Measurements from ENCODE around the gene TMEM256. TPM values are rescaled to one million over a fixed set of nuclear protein-coding genes. Genes with fewer than 3 reads are reported as not detected.
"Not testable (repeated sequence)": the region's sequence is repeated elsewhere in the genome, so short reads cannot be mapped to it uniquely, and the experiment has no call there.

The TMEM256 gene
- total RNA-seq, 2 experiments from 2014 or later, result 47.5 to 56.1 TPM

- Mint-ChIP-seq H3K4me1 (peaks cover 7% of the 10 kb centered on the region), H3K36me3 (peaks cover 2% of the 10 kb centered on the region), H3K27me3 (peaks cover 33% of the 10 kb centered on the region), H3K4me3 (peak overlapping the region; percentile 72), H3K9me3 (ENCODE audit: low read depth) (peaks cover 3% of the 10 kb centered on the region), H3K27ac (peak overlapping the region; percentile 68)
- DNase-seq, result peak; percentile 81
- ATAC-seq, result peak; percentile 99
- CTCF ChIA-PET, result interaction anchor here (0.7 to 2.8 kb wide), 9 partner anchors 10 to 178 kb away, joined by 3 to 10 read pairs (median 4); partner anchors contain the start of genes PLSCR3, SENP3, TMEM256 and TMEM95
Measured at GRCh38 chr17:7383742-7384488, 20.0 kb downstream of the TMEM256 start.

GRCh38 chr17:7383371-7383741 is 20.5 kb downstream of the TMEM256 start:
- Mint-ChIP-seq H3K4me1 (peaks cover 7% of the 10 kb centered on the region), H3K36me3 (peaks cover 2% of the 10 kb centered on the region), H3K4me3 (no peak overlapping the region), H3K27ac (no peak overlapping the region), H3K27me3 (peaks cover 33% of the 10 kb centered on the region), H3K9me3 (ENCODE audit: low read depth) (peaks cover 3% of the 10 kb centered on the region)
- CTCF ChIA-PET, result interaction anchor here (0.7 to 2.8 kb wide), 6 partner anchors 10 to 178 kb away, joined by 3 to 10 read pairs (median 5); partner anchors contain the start of genes PLSCR3, SENP3, TMEM256 and TMEM95
- no peak for ATAC-seq
- no peak for DNase-seq

- ATAC-seq (no peak), DNase-seq (no peak)
- Mint-ChIP-seq H3K27me3 (peaks cover 33% of the 10 kb centered on the region), H3K9me3 (ENCODE audit: low read depth) (peaks cover 3% of the 10 kb centered on the region), H3K27ac (no peak overlapping the region), H3K36me3 (peaks cover 2% of the 10 kb centered on the region), H3K4me3 (no peak overlapping the region), H3K4me1 (peaks cover 7% of the 10 kb centered on the region)
- CTCF ChIA-PET, result interaction anchor here (1.0 to 2.8 kb wide), 3 partner anchors 28 to 90 kb away, joined by 3 to 10 read pairs (median 6); partner anchors contain the start of gene TMEM95
Measured at GRCh38 chr17:7382901-7383300, 21.0 kb downstream of the TMEM256 start.

GRCh38 chr17:7380855-7381683 is 22.8 kb downstream of the TMEM256 start, which contains the start of gene TNK1:
Gene TNK1 (plus strand): TSS chr17:7381089. CDS start chr17:7382927, 1,838 bp downstream.
- H3K4me1 Mint-ChIP-seq, result peaks cover 7% of the 10 kb centered on the region
- DNase-seq, result no peak
- H3K4me3 Mint-ChIP-seq, result no peak within 1 kb of the TSS
- peaks cover 3% of the 10 kb centered on the region for H3K9me3 Mint-ChIP-seq (ENCODE audit: low read depth)
- peaks cover 41% of the 10 kb centered on the region for H3K27me3 Mint-ChIP-seq
- H3K27ac Mint-ChIP-seq, result no peak within 1 kb of the TSS
- CTCF ChIA-PET, result interaction anchor here (2.8 kb wide), 1 partner anchor 26 kb away, joined by 10 read pairs; the partner anchor contains the start of gene TMEM95
- peaks cover 2% of the 10 kb centered on the region for H3K36me3 Mint-ChIP-seq
- ATAC-seq, result no peak

GRCh38 chr17:7380321-7380720 is 23.6 kb downstream of the TMEM256 start:
- Mint-ChIP-seq H3K9me3 (ENCODE audit: low read depth) (peaks cover 3% of the 10 kb centered on the region), H3K4me1 (peaks cover 7% of the 10 kb centered on the region), H3K36me3 (peaks cover 2% of the 10 kb centered on the region), H3K27me3 (peaks cover 41% of the 10 kb centered on the region), H3K4me3 (no peak overlapping the region), H3K27ac (no peak overlapping the region)
- ATAC-seq (no peak), DNase-seq (no peak)
- CTCF ChIA-PET, result no interaction called here

- H3K4me1 Mint-ChIP-seq, result peaks cover 3% of the 10 kb centered on the region
- H3K9me3 Mint-ChIP-seq (ENCODE audit: low read depth), result peaks cover 3% of the 10 kb centered on the region
- no peak overlapping the region for H3K27ac Mint-ChIP-seq
- ATAC-seq (no peak), DNase-seq (no peak)
- H3K27me3 Mint-ChIP-seq, result peaks cover 41% of the 10 kb centered on the region
- H3K36me3 Mint-ChIP-seq, result peaks cover 2% of the 10 kb centered on the region
- CTCF ChIA-PET, result no interaction called here
- no peak overlapping the region for H3K4me3 Mint-ChIP-seq
Measured at GRCh38 chr17:7379134-7379533, 24.8 kb downstream of the TMEM256 start.

- H3K4me1 Mint-ChIP-seq, result no peaks in the 10 kb centered on the region
- no peak overlapping the region for H3K4me3 Mint-ChIP-seq
- no peak for ATAC-seq
- peaks cover 14% of the 10 kb centered on the region for H3K27me3 Mint-ChIP-seq
- DNase-seq, result no peak
- peaks cover 2% of the 10 kb centered on the region for H3K36me3 Mint-ChIP-seq
- CTCF ChIA-PET, result interaction anchor here (6.2 kb wide), 1 partner anchor 18 kb away, joined by 22 read pairs; no protein-coding TSS in a partner anchor
- no peak overlapping the region for H3K27ac Mint-ChIP-seq
- H3K9me3 Mint-ChIP-seq (ENCODE audit: low read depth), result peaks cover 3% of the 10 kb centered on the region
Measured at GRCh38 chr17:7374353-7374752, 29.5 kb downstream of the TMEM256 start.

GRCh38 chr17:7370853-7371252 is 33.0 kb downstream of the TMEM256 start:
- ATAC-seq, result no peak
- Mint-ChIP-seq H3K9me3 (ENCODE audit: low read depth) (no peaks in the 10 kb centered on the region), H3K4me3 (no peak overlapping the region), H3K36me3 (no peaks in the 10 kb centered on the region), H3K27ac (no peak overlapping the region), H3K4me1 (no peaks in the 10 kb centered on the region), H3K27me3 (peaks cover 3% of the 10 kb centered on the region)
- DNase-seq, result no peak
- CTCF ChIA-PET, result interaction anchor here (1.9 to 6.2 kb wide), 2 partner anchors 15 to 66 kb away, joined by 6 to 22 read pairs; no protein-coding TSS in a partner anchor

GRCh38 chr17:7369825-7370224 is 34.1 kb downstream of the TMEM256 start:
- no peaks in the 10 kb centered on the region for H3K9me3 Mint-ChIP-seq (ENCODE audit: low read depth)
- H3K4me3 Mint-ChIP-seq, result no peak overlapping the region
- ATAC-seq, result no peak
- CTCF ChIA-PET, result no interaction called here
- no peaks in the 10 kb centered on the region for H3K36me3 Mint-ChIP-seq
- no peak for DNase-seq
- H3K27ac Mint-ChIP-seq, result no peak overlapping the region
- H3K27me3 Mint-ChIP-seq, result peaks cover 3% of the 10 kb centered on the region
- H3K4me1 Mint-ChIP-seq, result no peaks in the 10 kb centered on the region

- not testable (repeated sequence) for H3K36me3 Mint-ChIP-seq; H3K27me3 Mint-ChIP-seq; H3K27ac Mint-ChIP-seq; ATAC-seq; H3K4me1 Mint-ChIP-seq; H3K4me3 Mint-ChIP-seq; H3K9me3 Mint-ChIP-seq (ENCODE audit: low read depth); DNase-seq
- CTCF ChIA-PET, result interaction anchor here (0.6 kb wide), 1 partner anchor 153 kb away, joined by 3 read pairs; no protein-coding TSS in a partner anchor
Measured at GRCh38 chr17:7368599-7368994, 35.3 kb downstream of the TMEM256 start.

- CTCF ChIA-PET, result interaction anchor here (0.5 to 1.2 kb wide), 3 partner anchors 12 to 153 kb away, joined by 3 read pairs; no protein-coding TSS in a partner anchor
- ATAC-seq (no peak), DNase-seq (no peak)
- Mint-ChIP-seq H3K27me3 (peaks cover 3% of the 10 kb centered on the region), H3K4me3 (no peak overlapping the region), H3K27ac (no peak overlapping the region), H3K36me3 (no peaks in the 10 kb centered on the region), H3K9me3 (ENCODE audit: low read depth) (no peaks in the 10 kb centered on the region), H3K4me1 (no peaks in the 10 kb centered on the region)
Measured at GRCh38 chr17:7367918-7368598, 35.8 kb downstream of the TMEM256 start.

GRCh38 chr17:7367083-7367482 is 36.8 kb downstream of the TMEM256 start:
- Mint-ChIP-seq H3K4me1 (no peaks in the 10 kb centered on the region), H3K27ac (no peak overlapping the region), H3K9me3 (ENCODE audit: low read depth) (no peaks in the 10 kb centered on the region), H3K27me3 (peaks cover 3% of the 10 kb centered on the region), H3K4me3 (no peak overlapping the region), H3K36me3 (no peaks in the 10 kb centered on the region)
- DNase-seq, result no peak
- CTCF ChIA-PET, result interaction anchor here (1.2 kb wide), 1 partner anchor 11 kb away, joined by 3 read pairs; no protein-coding TSS in a partner anchor
- no peak for ATAC-seq

- CTCF ChIA-PET, result interaction anchor here (0.9 kb wide), 1 partner anchor 10 kb away, joined by 4 read pairs; no protein-coding TSS in a partner anchor
- H3K27me3 Mint-ChIP-seq; H3K36me3 Mint-ChIP-seq; ATAC-seq; H3K4me3 Mint-ChIP-seq; DNase-seq; H3K4me1 Mint-ChIP-seq; H3K27ac Mint-ChIP-seq; H3K9me3 Mint-ChIP-seq (ENCODE audit: low read depth): not testable (repeated sequence)
Measured at GRCh38 chr17:7365963-7366362, 37.9 kb downstream of the TMEM256 start.
